Neural cell (in vitro differentiated cells): ENCODE results near the gene PPP1R12B.

Experiments
- EP300 ChIP-seq: fragments of 450-650 bp; conservative IDR thresholded peaks from 2 replicates; pipeline ENCODE4 v1.6.1; 2014; ENCODE audit warnings: antibody characterized with exemption, mild to moderate bottlenecking, moderate library complexity; ENCODE audit not compliant: poor library complexity, severe bottlenecking
- EZH2 ChIP-seq: fragments of 200-600, 300-800 bp; shearing (Covaris generic), sonication (generic); IDR thresholded peaks from 2 replicates; pipeline ENCODE4 v1.6.1; 2014; ENCODE audit warnings: antibody characterized with exemption, low read length, borderline replicate concordance, mild to moderate bottlenecking; ENCODE audit not compliant: insufficient read depth, poor library complexity, severe bottlenecking
- MXI1 ChIP-seq: fragments of 450-650 bp; conservative IDR thresholded peaks from 2 replicates; pipeline ENCODE4 v1.6.1; 2014; ENCODE audit warnings: antibody characterized with exemption, mild to moderate bottlenecking; ENCODE audit not compliant: poor library complexity, severe bottlenecking
- POLR2AphosphoS5 ChIP-seq: IDR thresholded peaks from 2 replicates; pipeline ENCODE4 v1.6.1; 2012
- SMC3 ChIP-seq: fragments of 450-650 bp; conservative IDR thresholded peaks from 2 replicates; pipeline ENCODE4 v1.6.1; 2014; ENCODE audit warnings: antibody characterized with exemption, mild to moderate bottlenecking, moderate library complexity; ENCODE audit not compliant: poor library complexity
- TF ChIP-seq, protein P1 (sequence below): fragments of 450-650 bp; IDR thresholded peaks from 2 replicates; pipeline ENCODE4 v1.5.1; 2014; ENCODE audit warnings: antibody characterized with exemption, mild to moderate bottlenecking, moderate library complexity; ENCODE audit not compliant: poor library complexity, severe bottlenecking
- TF ChIP-seq, protein P2 (sequence below): IDR thresholded peaks from 2 replicates; pipeline ENCODE4 v1.6.1; 2012; ENCODE audit warnings: borderline replicate concordance

DNA sequence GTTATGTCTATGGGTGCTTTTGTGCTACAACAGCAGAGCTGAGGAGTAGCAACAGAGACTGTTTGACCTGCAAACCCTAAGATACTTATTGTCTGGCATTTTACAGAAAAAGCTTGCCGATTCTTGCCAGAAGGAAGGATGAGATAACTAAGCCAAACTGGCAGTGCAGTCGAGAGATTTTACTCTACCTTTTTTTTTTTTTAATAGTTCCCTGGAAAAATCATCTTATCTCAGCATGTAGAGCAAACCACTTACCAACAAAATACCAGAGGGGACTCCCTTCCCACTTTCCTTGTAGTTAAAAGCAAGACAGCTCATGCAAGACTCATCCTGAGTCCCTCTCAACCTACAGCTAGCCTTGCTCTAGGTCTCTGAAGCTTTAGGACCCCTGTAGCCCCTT, 228.9 kb downstream of the PPP1R12B start:
- TF ChIP-seq, protein P1, sequence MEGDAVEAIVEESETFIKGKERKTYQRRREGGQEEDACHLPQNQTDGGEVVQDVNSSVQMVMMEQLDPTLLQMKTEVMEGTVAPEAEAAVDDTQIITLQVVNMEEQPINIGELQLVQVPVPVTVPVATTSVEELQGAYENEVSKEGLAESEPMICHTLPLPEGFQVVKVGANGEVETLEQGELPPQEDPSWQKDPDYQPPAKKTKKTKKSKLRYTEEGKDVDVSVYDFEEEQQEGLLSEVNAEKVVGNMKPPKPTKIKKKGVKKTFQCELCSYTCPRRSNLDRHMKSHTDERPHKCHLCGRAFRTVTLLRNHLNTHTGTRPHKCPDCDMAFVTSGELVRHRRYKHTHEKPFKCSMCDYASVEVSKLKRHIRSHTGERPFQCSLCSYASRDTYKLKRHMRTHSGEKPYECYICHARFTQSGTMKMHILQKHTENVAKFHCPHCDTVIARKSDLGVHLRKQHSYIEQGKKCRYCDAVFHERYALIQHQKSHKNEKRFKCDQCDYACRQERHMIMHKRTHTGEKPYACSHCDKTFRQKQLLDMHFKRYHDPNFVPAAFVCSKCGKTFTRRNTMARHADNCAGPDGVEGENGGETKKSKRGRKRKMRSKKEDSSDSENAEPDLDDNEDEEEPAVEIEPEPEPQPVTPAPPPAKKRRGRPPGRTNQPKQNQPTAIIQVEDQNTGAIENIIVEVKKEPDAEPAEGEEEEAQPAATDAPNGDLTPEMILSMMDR, result no peak
- TF ChIP-seq EP300 (no peak), SMC3 (no peak), MXI1 (no peak), POLR2AphosphoS5 (no peak), EZH2 (no peak)
- TF ChIP-seq, protein P2, sequence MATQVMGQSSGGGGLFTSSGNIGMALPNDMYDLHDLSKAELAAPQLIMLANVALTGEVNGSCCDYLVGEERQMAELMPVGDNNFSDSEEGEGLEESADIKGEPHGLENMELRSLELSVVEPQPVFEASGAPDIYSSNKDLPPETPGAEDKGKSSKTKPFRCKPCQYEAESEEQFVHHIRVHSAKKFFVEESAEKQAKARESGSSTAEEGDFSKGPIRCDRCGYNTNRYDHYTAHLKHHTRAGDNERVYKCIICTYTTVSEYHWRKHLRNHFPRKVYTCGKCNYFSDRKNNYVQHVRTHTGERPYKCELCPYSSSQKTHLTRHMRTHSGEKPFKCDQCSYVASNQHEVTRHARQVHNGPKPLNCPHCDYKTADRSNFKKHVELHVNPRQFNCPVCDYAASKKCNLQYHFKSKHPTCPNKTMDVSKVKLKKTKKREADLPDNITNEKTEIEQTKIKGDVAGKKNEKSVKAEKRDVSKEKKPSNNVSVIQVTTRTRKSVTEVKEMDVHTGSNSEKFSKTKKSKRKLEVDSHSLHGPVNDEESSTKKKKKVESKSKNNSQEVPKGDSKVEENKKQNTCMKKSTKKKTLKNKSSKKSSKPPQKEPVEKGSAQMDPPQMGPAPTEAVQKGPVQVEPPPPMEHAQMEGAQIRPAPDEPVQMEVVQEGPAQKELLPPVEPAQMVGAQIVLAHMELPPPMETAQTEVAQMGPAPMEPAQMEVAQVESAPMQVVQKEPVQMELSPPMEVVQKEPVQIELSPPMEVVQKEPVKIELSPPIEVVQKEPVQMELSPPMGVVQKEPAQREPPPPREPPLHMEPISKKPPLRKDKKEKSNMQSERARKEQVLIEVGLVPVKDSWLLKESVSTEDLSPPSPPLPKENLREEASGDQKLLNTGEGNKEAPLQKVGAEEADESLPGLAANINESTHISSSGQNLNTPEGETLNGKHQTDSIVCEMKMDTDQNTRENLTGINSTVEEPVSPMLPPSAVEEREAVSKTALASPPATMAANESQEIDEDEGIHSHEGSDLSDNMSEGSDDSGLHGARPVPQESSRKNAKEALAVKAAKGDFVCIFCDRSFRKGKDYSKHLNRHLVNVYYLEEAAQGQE, result no peak
